HG03095 (cell line): ENCODE measurements around the gene HP1BP3.

Source experiments
- ATAC-seq: cut with Tn5 transposase; IDR thresholded peaks from one replicate; pipeline ENCODE4 v1.9.1; 2021; ENCODE audit warnings: moderate library complexity; ENCODE audit not compliant: unreplicated experiment

The HP1BP3 gene

DNA sequence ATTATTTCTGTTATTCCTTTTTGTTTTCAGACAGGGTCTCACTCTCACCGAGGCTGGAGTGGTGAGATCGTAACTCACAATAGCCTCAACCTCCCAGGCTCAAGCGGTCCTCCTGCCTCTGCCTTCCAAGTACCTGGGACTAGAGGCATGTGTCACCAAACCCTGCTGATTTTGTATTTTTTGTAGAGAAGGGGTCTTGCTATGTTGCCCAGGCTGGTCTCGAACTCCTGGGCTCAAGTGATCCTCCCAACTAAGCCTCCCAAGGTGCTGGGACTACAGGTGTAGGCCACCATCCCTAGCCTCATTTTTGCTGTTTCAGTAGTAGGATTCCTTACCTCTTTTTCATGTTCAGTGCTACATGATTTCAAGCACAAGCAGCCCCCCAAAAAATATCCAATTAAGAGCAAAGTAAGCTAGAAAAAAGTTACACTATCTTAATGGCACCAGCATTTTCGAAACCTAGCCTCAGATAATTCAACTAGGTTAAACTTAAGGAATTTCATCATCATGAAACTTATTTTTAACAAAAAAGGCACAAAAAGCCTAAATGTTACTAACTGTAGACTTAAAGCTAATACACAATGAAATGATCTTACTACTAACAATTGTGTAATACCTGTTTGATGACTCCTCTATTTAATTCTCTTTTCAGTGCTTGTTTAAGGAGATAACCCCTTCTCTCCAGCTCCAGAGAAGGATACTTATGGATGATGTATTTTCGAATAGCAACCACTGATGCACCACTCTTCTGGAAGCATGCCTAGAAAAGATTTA is 16.6 kb downstream of the HP1BP3 start:
- no peak for ATAC-seq

DNA sequence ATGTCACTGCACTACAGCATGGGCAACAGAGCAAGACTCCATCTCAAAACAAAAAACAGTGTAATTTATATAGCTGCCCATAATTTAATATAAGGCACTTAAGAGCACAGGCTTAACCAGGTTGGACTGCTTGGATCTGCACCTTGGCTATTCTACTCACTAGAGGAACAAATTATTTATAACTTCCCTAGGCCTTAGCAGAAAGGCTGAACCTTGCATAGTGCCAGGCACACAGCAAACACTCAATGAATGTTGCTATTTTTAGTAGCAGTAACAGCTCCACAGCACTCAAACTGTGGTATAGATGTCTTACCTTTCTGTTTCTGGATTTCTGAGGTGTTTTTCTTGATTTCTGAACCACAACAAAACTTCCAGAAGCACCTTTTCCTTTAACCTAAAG is 19.8 kb downstream of the HP1BP3 start:
- ATAC-seq, result no peak

DNA sequence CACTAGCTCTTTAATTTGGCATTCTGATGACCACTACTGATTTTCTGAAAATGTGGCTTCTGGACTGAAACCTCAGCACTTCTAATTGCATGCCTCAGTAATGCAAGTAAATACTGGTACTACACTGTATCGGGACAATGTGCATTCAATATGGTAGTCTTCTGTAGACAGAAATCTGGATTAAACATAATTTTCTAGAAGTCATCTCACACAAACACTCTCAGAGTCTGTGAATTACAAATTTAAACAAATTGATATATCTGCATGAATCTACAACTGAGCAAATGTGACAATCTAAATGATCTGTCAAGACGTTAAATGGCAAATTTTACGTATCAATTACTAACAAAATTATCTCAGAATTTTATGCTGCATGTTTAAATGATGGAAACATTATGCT is 23.7 kb downstream of the HP1BP3 start:
- ATAC-seq, result no peak

DNA sequence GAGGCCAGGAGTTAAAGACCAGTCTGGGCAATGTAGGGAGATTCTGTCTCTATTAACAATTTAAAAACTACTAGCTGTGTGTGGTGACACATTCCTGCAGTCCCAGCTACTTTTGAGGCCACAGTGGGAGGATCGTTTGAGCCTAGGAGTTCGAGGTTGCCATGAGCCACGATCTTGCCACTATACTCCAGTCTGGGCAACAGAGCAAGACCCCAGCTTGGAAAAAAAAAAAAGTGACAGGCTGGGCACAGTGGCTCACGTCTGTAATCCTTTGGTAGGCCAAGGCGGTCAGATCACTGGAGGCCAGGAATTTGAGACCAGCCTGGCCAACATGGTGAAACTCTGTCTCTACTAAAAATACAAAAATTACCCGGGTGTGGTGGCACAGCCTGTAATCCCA is 26.8 kb downstream of the HP1BP3 start:
- no peak for ATAC-seq

DNA sequence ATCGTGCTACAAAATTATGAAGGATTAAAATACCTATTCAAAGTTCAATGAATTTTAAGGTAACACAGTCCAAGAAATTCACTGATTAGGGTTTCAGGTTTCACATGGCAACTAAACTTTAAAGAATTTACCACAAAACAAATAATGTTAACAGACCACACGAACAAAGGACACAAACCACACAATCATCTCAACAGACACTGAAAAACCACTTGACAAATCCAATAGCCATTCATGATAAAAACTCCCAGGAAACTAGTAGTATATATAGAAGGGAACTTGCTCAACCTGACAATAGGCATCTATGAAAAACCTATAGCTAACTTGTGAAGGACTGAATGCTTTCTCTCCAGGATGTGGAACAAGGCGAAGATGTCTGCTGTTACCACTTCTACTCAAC is 33.5 kb downstream of the HP1BP3 start:
- no peak for ATAC-seq

DNA sequence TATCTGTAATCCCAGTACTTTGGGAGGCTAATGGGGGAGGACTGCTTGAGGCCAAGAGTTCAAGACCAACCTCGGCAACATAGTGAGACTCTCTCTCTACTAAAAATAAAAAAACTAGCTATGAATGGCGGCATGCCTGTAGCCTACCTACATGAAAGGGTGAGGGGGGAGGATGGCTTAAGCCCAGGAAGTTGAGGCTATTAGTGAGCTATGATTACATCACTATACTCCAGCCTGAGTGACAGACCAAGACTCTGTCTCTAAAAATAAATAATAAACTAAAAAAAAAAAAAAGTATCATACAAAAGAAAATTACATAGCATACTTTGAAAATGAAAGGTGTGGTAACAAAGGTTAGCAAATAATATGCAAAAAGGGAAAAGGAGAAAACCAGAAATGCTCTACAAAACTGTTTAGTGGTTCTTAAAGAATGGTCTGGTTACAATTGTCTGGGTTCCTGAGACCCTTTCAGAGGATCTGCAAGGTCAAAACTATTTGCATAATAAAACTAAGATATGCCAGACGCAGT is 35.6 kb downstream of the HP1BP3 start:
- ATAC-seq, result no peak

DNA sequence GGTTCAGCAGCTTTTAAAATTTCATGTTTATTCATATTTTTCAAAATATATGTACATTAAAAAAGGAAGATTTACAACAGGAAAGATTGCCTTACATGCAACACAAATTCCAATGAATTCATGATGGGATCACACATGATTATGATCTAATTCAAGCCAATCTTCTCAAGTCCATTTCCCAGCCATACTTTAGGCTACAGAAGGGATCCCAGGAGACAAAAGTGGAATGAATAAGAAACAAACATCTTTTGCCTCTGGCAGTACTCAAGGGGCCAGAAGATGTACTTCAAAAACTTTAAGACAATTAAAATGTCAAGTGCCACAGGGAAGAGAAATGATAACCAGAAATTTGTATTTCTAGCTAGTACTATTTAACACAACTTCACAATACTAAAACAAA is 44.4 kb downstream of the HP1BP3 start:
- no peak for ATAC-seq

DNA sequence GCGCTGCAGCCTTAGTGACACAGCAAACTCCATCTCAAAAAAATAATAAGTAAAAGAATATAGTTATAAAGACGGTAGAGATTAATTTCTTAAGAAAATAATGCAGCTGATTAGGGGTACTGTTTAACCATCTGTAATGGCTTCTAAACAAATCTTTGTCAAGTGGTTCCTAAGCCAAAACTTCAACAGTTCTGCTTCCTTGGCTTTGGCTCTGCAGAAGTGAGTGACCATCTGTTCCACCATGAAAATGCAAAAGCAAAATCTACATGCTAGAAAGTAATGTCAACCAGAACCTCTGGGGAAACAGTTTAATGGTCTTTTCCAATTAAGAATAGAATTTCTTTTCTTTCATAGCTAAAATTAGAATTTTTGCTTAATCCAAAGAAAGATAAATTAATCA is 46.3 kb downstream of the HP1BP3 start:
- no peak for ATAC-seq

DNA sequence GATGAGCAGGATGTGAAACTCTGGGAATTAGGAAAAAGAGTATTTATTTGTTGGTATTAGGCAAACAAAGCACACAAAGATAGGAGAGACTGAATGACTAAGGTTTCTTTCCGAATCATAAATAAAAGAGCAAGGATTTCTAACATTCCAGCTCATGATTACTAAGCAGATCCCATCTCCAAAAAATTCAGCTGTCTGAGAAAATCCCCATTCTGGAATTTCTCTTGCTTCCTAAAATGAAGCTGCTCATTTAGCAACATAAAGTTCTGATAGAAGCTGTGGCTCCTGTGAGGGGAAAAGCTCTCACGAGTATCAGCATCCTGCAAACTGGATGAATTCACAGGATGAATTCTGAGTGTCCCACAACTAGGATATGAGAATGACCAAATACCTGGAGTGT is 47.9 kb downstream of the HP1BP3 start:
- ATAC-seq, result no peak

DNA sequence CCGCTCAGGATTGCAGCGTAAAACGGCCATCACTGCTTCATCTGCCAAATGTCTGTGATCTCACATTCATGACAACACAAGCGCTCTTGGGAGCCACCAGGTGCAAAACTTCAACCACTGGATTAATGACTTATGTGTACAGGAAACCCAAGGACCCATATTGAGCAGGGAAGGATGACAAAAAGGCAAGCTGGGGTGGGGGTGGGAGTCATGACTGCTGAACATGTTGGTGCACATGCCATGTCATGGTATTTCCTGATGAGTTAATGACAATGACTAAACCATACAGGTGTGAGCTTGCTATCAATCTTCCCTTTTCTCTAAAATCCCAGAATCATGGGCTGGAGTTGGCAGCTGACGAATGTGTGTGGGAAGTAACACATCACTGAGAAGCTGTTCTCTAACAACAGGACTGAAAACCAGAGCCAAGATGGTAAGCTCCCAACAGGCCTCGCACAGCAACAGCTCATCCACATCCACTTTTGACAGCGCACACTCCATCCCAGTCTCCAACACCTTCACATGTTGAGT is 51.5 kb downstream of the HP1BP3 start:
- no peak for ATAC-seq

DNA sequence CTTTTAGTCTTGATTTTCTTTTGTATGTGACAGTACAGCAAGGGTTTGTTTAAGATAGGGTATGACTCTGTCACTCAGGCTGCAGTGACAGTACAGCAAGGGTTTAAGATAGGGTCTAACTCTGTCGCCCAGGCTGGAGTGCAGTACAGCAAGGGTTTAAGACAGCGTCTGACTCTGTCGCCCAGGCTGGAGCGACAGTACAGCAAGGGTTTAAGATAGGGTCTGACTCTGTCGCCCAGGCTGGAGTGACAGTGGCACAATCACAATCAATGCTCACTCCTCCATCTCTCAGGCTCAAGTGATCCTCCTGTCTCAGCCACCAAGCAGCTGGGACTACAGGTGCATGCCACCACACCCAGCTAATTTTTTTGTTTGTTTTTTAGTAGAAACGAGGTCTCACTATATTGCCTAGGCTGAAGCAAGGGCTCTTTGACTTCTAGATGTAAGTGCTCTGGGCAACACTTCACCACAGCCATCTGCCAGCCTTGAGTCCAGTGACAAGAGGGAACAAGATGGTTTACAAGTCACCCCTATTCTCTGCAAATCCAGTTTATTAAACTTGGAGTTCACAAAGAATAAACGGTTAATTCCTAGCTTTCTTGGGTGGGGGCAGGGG is 53.6 kb downstream of the HP1BP3 start:
- no peak for ATAC-seq

DNA sequence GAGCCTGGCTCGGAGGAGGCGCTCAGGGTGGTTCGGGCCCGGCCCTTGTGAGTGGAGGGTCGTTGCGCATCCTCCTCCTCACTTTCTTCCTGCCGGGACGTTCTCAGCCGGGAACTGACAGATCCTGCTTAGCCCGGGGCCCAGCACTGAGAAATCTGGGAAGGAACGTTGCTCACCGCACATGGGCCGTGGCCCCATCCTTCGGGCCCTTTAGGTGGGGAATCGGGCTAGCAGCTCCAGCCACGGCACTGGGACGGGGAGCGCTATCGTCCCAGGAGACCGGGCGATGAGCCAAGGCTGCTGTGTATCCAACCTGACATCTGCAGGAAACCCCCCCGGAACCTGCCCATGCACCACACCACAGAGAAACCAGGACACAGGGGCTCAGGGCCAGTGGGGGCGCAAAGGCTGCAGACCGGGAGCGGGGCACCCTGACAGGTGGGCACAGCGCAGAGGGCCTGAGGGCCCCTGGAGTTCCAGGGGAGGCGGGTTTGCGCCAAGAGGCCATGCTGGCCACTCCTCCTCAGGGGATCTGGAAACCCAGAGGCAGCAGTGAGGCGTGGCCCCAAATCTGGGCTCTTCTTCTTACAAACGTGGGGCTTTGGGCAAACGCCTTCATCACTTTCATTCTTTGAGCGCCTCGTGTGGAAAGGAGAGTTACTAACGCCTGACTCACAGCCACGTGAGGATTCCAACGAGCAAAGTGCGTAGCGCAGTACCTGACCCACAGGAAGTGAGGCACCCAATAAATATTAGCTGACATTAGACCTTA is 54.3 kb downstream of the HP1BP3 start, which contains the start of gene SH2D5:
Gene SH2D5, minus strand, starts transcription at position 116 of the 772 bp plus-strand sequence. CDS start 4,659 bp downstream, outside the sequence.
- no peak for ATAC-seq

DNA sequence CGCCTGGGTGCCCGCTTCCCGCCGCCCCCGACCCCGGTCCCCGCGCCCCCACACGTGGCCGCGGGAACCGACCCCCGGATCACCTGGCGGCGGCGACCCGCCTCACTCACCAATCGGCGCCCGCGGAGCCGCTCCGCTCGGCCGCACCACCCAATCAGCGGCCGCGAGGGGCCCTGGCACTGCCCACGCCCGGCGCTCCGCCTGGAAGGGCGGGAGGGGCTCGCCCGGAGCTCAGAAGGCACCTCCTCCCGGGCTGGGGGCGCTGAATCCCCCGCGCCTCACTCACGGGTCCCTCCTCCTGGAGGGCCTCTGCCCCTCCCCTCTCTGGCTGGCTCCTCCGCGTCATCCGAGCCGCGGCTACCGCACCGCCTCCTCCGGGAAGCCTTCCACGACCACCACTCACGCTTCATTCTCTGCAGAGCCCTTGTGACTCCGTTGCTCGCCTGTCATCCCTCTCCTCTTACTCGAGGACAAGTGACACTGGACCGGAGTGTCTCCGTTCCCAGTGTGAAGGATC is 55.0 kb downstream of the HP1BP3 start:
- ATAC-seq, result no peak

DNA sequence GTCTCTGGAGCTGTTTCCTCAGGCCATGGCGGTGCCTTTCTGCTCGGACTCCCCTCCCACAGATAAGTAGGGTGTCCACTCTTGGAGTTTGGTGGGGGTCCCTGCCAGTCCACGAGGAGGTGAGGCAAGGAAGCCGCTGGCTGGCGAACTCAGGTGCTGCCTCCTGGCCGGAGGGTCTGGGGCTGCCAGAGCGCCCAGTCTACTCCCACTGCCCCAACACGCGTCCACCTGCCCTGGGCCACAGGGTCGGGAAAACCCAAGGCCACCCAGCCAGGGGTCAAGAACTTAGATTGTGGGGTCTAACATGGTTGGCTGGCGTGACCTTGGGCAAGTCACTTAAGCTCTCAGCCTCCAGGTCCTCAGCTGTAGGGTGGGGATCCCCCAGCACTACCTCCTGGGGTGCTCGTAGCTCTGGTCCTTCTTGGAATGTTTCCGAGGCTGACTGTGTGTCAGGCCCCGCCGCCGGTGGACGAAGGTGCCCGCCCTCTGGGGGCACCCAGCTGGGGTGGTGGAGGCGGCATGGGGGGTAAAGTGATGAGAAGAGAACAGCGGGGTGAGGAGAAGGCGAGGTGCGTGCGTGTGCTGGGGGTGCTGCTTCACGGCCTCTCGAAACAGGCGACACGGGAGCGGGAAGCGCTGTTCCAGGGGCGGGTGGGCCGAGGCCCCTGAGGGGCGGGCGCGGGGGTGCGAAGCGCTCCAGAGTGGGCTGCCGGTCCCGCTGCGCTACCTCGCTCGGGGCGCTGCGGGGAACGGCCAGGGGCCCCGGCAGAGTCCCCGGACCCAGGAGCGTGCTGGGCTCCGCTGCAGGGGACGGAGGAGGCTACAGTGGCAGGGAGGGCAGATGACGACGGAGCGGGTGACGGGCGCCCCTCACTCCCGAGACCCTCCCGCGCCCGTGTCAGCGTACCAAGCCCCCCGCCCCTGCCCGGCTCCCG is 55.8 kb downstream of the HP1BP3 start:
- ATAC-seq, result no peak

DNA sequence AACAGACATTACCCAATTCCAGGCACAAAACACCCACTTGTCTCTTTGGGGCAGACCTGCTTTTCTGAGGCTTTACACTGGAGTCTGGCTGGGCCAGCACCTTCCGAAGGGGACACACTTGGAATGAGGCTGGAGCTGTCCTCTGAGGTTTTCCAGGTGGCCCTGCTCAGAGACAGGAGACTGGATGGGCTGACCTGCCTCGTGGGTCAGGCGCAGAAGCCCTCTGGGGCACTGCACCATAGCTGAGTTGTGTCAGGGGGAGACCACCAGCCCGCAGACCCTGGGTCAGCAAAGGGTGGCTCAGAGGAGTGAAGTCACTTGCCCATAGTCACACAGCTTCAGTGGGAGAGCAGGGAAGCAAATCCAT is 56.4 kb downstream of the HP1BP3 start:
- ATAC-seq, result no peak

DNA sequence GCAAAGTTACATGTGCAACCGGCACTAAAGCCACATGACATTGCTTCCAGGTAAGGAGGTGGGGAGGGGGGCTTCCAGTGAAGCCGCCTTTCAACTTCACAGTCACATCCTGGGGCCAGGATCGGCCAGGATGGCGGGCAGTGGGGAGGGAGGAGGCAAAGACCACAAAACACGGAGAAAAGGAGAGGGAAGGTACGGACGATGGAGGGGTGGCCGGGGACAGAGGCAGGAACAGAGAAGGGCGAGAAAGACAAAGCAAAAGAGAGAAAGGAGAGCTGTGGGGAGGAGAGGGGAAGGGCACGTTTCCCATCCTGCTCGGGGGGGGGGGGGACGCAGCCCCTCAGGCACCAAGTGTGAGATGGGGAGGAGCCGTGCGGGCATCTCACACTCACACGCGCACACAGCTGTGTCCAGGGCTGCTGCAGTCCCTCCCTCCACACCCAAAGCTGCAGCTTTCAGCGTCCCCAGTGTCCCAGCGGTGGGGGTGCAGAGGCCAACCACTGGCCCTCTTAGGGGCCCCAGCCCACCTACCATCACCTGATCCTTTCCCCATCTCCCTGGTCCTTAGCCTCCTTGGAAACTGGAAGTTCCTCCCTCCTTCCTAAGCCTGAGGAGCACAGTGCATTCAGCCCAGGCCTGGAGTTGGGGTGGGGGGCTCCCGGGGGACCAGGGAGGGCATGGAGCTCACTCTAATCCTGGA is 57.0 kb downstream of the HP1BP3 start:
- ATAC-seq, result no peak

DNA sequence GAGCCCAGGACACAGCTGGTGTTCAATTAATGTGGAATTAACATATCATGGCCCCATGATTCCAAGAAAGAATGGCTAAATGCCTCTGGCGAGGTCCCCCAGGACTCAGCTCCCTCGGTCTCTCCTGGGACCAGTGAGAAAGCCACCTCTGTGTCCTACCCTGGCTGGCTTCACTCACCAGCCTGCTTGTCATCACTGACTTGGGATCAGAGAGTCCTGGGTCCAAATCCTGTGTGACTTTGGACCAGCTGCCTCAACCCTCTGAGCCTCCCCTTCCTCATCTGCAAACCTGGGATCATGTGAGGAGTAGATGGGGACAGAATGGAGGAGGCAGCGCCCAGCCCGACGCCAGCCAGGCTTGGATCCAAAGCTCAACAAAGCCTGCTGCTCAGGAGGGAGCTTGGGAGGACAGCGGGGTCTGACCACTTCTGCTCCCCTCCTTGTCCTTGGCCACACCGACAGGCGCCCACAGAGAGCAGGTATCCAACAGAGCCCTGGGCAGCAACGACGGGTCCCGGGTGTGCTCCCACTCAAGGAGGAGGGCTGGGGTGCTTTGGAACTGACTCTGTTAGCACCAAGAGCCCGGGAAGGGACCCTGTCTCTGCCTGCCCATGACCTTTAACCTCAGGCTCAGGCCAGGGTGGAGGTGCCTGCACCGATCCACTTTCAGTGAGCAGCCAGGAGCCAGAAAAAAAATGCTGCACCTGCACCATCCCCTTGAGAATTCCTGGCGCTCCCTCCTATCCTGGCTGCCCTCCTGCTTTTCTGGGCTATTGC is 57.8 kb downstream of the HP1BP3 start:
- no peak for ATAC-seq

DNA sequence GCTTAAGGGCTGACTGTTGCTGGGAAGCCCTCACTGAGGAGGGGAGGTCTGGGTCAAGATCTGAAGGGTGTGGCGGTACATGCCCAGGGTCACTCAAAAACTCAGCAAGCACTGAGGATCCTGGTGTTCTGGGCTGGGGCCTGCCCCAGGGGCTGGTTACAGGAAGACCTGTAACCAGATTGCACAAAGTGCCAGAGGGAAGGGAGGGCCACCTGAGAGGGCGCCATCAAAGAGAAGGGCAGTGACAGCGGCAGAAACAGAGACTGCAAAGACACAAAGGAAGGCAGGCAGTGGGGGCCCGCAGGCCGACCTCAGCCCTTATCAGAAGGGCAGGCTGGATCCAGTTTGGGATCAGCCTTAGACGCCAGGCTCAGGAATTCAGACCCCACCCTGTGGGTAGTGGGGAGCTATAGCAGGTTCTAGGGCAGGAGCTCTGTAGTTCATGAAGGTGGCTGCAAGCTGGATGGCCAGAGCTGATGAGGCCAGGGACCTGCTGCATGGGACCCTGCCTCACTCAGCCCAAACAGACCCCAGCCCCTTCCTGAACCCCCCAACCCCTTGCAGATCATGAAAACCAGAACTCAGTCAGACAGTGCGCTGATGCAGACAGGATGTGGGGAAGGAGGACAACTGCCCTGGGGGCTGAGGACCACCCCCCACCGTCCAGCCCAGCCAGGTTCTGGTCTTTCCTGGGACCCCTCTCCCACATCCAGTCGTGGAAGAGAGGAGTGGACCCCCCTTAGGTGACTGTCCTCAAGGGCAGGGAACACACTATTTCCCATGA is 58.5 kb downstream of the HP1BP3 start:
- ATAC-seq, result no peak
